GM06990 (cell line): ENCODE results near the gene APLP1.

Source experiments
- DNase-seq: peaks from one replicate; pipeline ENCODE4 v3.0.0-alpha.2; 2011; ENCODE audit not compliant: insufficient read length; ENCODE audit errors: extremely low read depth
- H3K27me3 ChIP-seq: replicated peaks from 2 replicates; pipeline ENCODE4 v1.6.0; 2011; ENCODE audit warnings: low read length; ENCODE audit not compliant: control insufficient read depth, insufficient read depth
- H3K36me3 ChIP-seq: 2 replicates; pipeline ENCODE4 v1.5.1; 2011; ENCODE audit warnings: low read length; ENCODE audit not compliant: control insufficient read depth, insufficient read depth
- H3K4me3 ChIP-seq: replicated peaks from 2 replicates; pipeline ENCODE4 v1.5.1; 2011; ENCODE audit warnings: low read depth, mild to moderate bottlenecking, control low read depth, low read length
- CTCF ChIP-seq: IDR thresholded peaks from 2 replicates; pipeline ENCODE4 v1.5.1; 2011; ENCODE audit warnings: low read length, control low read depth, mild to moderate bottlenecking, inconsistent platforms; ENCODE audit not compliant: insufficient read depth, poor library complexity, severe bottlenecking

Gene APLP1

GRCh38 chr19:35872180-35872579, 3.8 kb downstream of the APLP1 start:
- no peak for DNase-seq
- Histone ChIP-seq H3K4me3 (no peak overlapping the region), H3K36me3 (no peaks in the 10 kb centered on the region), H3K27me3 (peaks cover 2% of the 10 kb centered on the region)
- no peak for TF ChIP-seq CTCF

GRCh38 chr19:35874392-35874930, 6.1 kb downstream of the APLP1 start:
- no peak overlapping the region for H3K4me3 ChIP-seq
- no peaks in the 10 kb centered on the region for H3K36me3 ChIP-seq
- H3K27me3 ChIP-seq = no peaks in the 10 kb centered on the region; the same call in 1 of the 2 replicates
- no peak for TF ChIP-seq CTCF
- DNase-seq = no peak

GRCh38 chr19:35879068-35879467, 10.7 kb downstream of the APLP1 start:
- no peak for DNase-seq
- Histone ChIP-seq H3K4me3 (no peak overlapping the region), H3K36me3 (no peaks in the 10 kb centered on the region), H3K27me3 (no peaks in the 10 kb centered on the region; the same call in 1 of the 2 replicates)
- TF ChIP-seq CTCF = no peak

- H3K36me3 ChIP-seq = no peaks in the 10 kb centered on the region
- no peaks in the 10 kb centered on the region; the same call in 1 of the 2 replicates for H3K27me3 ChIP-seq
- TF ChIP-seq CTCF = no peak
- no peak overlapping the region for H3K4me3 ChIP-seq
- DNase-seq = peak; percentile 75
These were observed 11.5 kb downstream of the APLP1 start for GRCh38 chr19:35879770-35880317.

GRCh38 chr19:35882114-35882832, 13.9 kb downstream of the APLP1 start:
- DNase-seq = no peak
- no peaks in the 10 kb centered on the region; the same call in 1 of the 2 replicates for H3K27me3 ChIP-seq
- H3K36me3 ChIP-seq = peaks cover 2% of the 10 kb centered on the region
- H3K4me3 ChIP-seq = no peak overlapping the region
- TF ChIP-seq CTCF = peak; percentile 46

- no peak overlapping the region for H3K4me3 ChIP-seq
- no peaks in the 10 kb centered on the region; the same call in 1 of the 2 replicates for H3K27me3 ChIP-seq
- H3K36me3 ChIP-seq = peaks cover 5% of the 10 kb centered on the region
- no peak for TF ChIP-seq CTCF
- DNase-seq = no peak
These were observed 15.5 kb downstream of the APLP1 start for GRCh38 chr19:35883882-35884281.
